ENCODE measurements around the gene SH3BP4.

The SH3BP4 gene

GRCh38 chr2:235031686-235032373 is 80.0 kb downstream of the SH3BP4 start:
- Histone ChIP-seq H3K79me2 (ENCODE audit: control insufficient read depth, low read length) (no peaks in the 10 kb centered on the region), H3K4me3 (ENCODE audit: low read length) (no peak overlapping the region), H4K20me1 (ENCODE audit: control insufficient read depth, insufficient read depth, low read depth, low read length) (no peaks in the 10 kb centered on the region), H3K27ac (ENCODE audit: low read depth, low read length) (no peak overlapping the region), H3K9me2 (replicated peaks; ENCODE audit: control insufficient read depth, low read length) (no peaks in the 10 kb centered on the region), H3K36me3 (ENCODE audit: control insufficient read depth, low read length) (no peaks in the 10 kb centered on the region), H3F3A (ENCODE audit: control insufficient read depth, insufficient read depth) (no peaks in the 10 kb centered on the region), H3K4me2 (ENCODE audit: low read length) (no peak overlapping the region), H3K9me3 (ENCODE audit: control insufficient read depth, insufficient read depth, low read length) (no peaks in the 10 kb centered on the region), H3K27me3 (ENCODE audit: control insufficient read depth, low read length) (no peaks in the 10 kb centered on the region), H3K4me1 (ENCODE audit: control insufficient read depth, low read length) (no peaks in the 10 kb centered on the region)
- TF ChIP-seq EZH2phosphoT487 (IDR thresholded peaks at IDR 0.05; ENCODE audit: borderline replicate concordance, low read length) (no peak), CTCF (IDR thresholded peaks at IDR 0.05; ENCODE audit: low read depth, low read length, poor library complexity, severe bottlenecking) (no peak)

- no peak for TF ChIP-seq CTCF (IDR thresholded peaks at IDR 0.05; ENCODE audit: low read depth, low read length, poor library complexity, severe bottlenecking)
- no peak for TF ChIP-seq EZH2phosphoT487 (IDR thresholded peaks at IDR 0.05; ENCODE audit: borderline replicate concordance, low read length)
- Histone ChIP-seq H3K27ac (ENCODE audit: low read depth, low read length) (no peak overlapping the region), H3K27me3 (ENCODE audit: control insufficient read depth, low read length) (no peaks in the 10 kb centered on the region), H3K36me3 (ENCODE audit: control insufficient read depth, low read length) (no peaks in the 10 kb centered on the region), H3K79me2 (ENCODE audit: control insufficient read depth, low read length) (no peaks in the 10 kb centered on the region), H3K4me1 (ENCODE audit: control insufficient read depth, low read length) (no peaks in the 10 kb centered on the region), H3F3A (ENCODE audit: control insufficient read depth, insufficient read depth) (no peaks in the 10 kb centered on the region), H3K4me3 (ENCODE audit: low read length) (no peak overlapping the region), H3K9me2 (replicated peaks; ENCODE audit: control insufficient read depth, low read length) (no peaks in the 10 kb centered on the region), H3K9me3 (ENCODE audit: control insufficient read depth, insufficient read depth, low read length) (no peaks in the 10 kb centered on the region), H3K4me2 (ENCODE audit: low read length) (no peak overlapping the region), H4K20me1 (ENCODE audit: control insufficient read depth, insufficient read depth, low read depth, low read length) (no peaks in the 10 kb centered on the region)
Measured at GRCh38 chr2:235032466-235032865, 80.6 kb downstream of the SH3BP4 start.

GRCh38 chr2:235032949-235033348 is 81.1 kb downstream of the SH3BP4 start:
- Histone ChIP-seq H4K20me1 (ENCODE audit: control insufficient read depth, insufficient read depth, low read depth, low read length) (no peaks in the 10 kb centered on the region), H3F3A (ENCODE audit: control insufficient read depth, insufficient read depth) (no peaks in the 10 kb centered on the region), H3K4me3 (ENCODE audit: low read length) (no peak overlapping the region), H3K9me3 (ENCODE audit: control insufficient read depth, insufficient read depth, low read length) (no peaks in the 10 kb centered on the region), H3K36me3 (ENCODE audit: control insufficient read depth, low read length) (no peaks in the 10 kb centered on the region), H3K9me2 (replicated peaks; ENCODE audit: control insufficient read depth, low read length) (no peaks in the 10 kb centered on the region), H3K4me2 (ENCODE audit: low read length) (no peak overlapping the region), H3K27ac (ENCODE audit: low read depth, low read length) (no peak overlapping the region), H3K4me1 (ENCODE audit: control insufficient read depth, low read length) (no peaks in the 10 kb centered on the region), H3K79me2 (ENCODE audit: control insufficient read depth, low read length) (no peaks in the 10 kb centered on the region), H3K27me3 (ENCODE audit: control insufficient read depth, low read length) (no peaks in the 10 kb centered on the region)
- no peak for TF ChIP-seq CTCF (IDR thresholded peaks at IDR 0.05; ENCODE audit: low read depth, low read length, poor library complexity, severe bottlenecking)
- TF ChIP-seq EZH2phosphoT487 (IDR thresholded peaks at IDR 0.05; ENCODE audit: borderline replicate concordance, low read length), result no peak
